ENCODE data around the gene GCNT2. TPM values are rescaled to one million over a fixed set of nuclear protein-coding genes. Genes with fewer than 3 reads are reported as not detected.

GCNT2 gene
- total RNA-seq, 1 donor from 2014 or later, result 37.1 TPM

GRCh38 chr6:10537726-10538125 lies 16.6 kb downstream of the GCNT2 start:
- DNase-seq (no peak), ATAC-seq (ENCODE audit: poor library complexity) (no peak)
- intact Hi-C loops (cut with DNase I), result no loop called here

- intact Hi-C loops (cut with DNase I), result no loop called here
Observed at GRCh38 chr6:10540073-10540746, 19.1 kb downstream of the GCNT2 start.

GRCh38 chr6:10541591-10541990 lies 20.4 kb downstream of the GCNT2 start:
- intact Hi-C loops (cut with DNase I), result no loop called here
- ATAC-seq (ENCODE audit: poor library complexity), result peak; percentile 13
- no peak for DNase-seq

More at GRCh38 chr6:10540073-10540746, 19.1 kb downstream of the GCNT2 start:
- ATAC-seq (ENCODE audit: poor library complexity) (no peak), DNase-seq (no peak)

GRCh38 chr6:10542213-10542612 lies 21.1 kb downstream of the GCNT2 start:
- intact Hi-C loops (cut with DNase I), result no loop called here
- no peak for ATAC-seq (ENCODE audit: poor library complexity)
- DNase-seq, result no peak

- no peak for DNase-seq
- intact Hi-C loops (cut with DNase I), result no loop called here
- peak; percentile 19 for ATAC-seq (ENCODE audit: poor library complexity)
Observed at GRCh38 chr6:10543488-10543887, 22.3 kb downstream of the GCNT2 start.

GRCh38 chr6:10545482-10545881 lies 24.3 kb downstream of the GCNT2 start:
- ATAC-seq (ENCODE audit: poor library complexity), result no peak
- no peak for DNase-seq
- intact Hi-C loops (cut with DNase I), result no loop called here

- DNase-seq (no peak), ATAC-seq (ENCODE audit: poor library complexity) (peak; percentile 70)
- intact Hi-C loops (cut with DNase I), result no loop called here
Observed at GRCh38 chr6:10547809-10548208, 26.7 kb downstream of the GCNT2 start.

- DNase-seq (no peak), ATAC-seq (ENCODE audit: poor library complexity) (no peak)
- intact Hi-C loops (cut with DNase I), result no loop called here
Observed at GRCh38 chr6:10550764-10551163, 29.6 kb downstream of the GCNT2 start.

GRCh38 chr6:10552270-10552810 lies 31.2 kb downstream of the GCNT2 start:
- DNase-seq, result no peak
- intact Hi-C loops (cut with DNase I), result no loop called here
- no peak for ATAC-seq (ENCODE audit: poor library complexity)

- no peak for ATAC-seq (ENCODE audit: poor library complexity)
- intact Hi-C loops (cut with DNase I), result no loop called here
- DNase-seq, result no peak
Observed at GRCh38 chr6:10553871-10554270, 32.7 kb downstream of the GCNT2 start.

- ATAC-seq (ENCODE audit: poor library complexity) (no peak), DNase-seq (no peak)
- intact Hi-C loops (cut with DNase I), result no loop called here
Observed at GRCh38 chr6:10554826-10555225, 33.7 kb downstream of the GCNT2 start.

- intact Hi-C loops (cut with DNase I), result no loop called here
- DNase-seq (peak; percentile 83), ATAC-seq (ENCODE audit: poor library complexity) (peak; percentile 90)
Observed at GRCh38 chr6:10555625-10556309, 34.6 kb downstream of the GCNT2 start.

GRCh38 chr6:10556589-10556988 lies 35.4 kb downstream of the GCNT2 start:
- intact Hi-C loops (cut with DNase I), result no loop called here
- ATAC-seq (ENCODE audit: poor library complexity), result no peak
- DNase-seq, result no peak

- no peak for DNase-seq
- no peak for ATAC-seq (ENCODE audit: poor library complexity)
- intact Hi-C loops (cut with DNase I), result no loop called here
Observed at GRCh38 chr6:10556992-10557391, 35.8 kb downstream of the GCNT2 start.

GRCh38 chr6:10557913-10558312 lies 36.8 kb downstream of the GCNT2 start:
- intact Hi-C loops (cut with DNase I), result no loop called here
- DNase-seq (no peak), ATAC-seq (ENCODE audit: poor library complexity) (no peak)

- ATAC-seq (ENCODE audit: poor library complexity), result peak; percentile 43
- intact Hi-C loops (cut with DNase I), result no loop called here
Observed at GRCh38 chr6:10558565-10558964, 37.4 kb downstream of the GCNT2 start.

GRCh38 chr6:10559522-10560152 lies 38.5 kb downstream of the GCNT2 start:
- ATAC-seq (ENCODE audit: poor library complexity) (no peak), DNase-seq (no peak)
- intact Hi-C loops (cut with DNase I), result no loop called here

More at GRCh38 chr6:10558565-10558964, 37.4 kb downstream of the GCNT2 start:
- DNase-seq, result no peak

GRCh38 chr6:10561611-10562199 lies 40.6 kb downstream of the GCNT2 start:
- intact Hi-C loops (cut with DNase I), result no loop called here
- no peak for ATAC-seq (ENCODE audit: poor library complexity)

GRCh38 chr6:10564975-10565673 lies 44.0 kb downstream of the GCNT2 start:
- ATAC-seq (ENCODE audit: poor library complexity) (peak; percentile 64), DNase-seq (no peak)
- intact Hi-C loops (cut with DNase I), result no loop called here

More at GRCh38 chr6:10561611-10562199, 40.6 kb downstream of the GCNT2 start:
- no peak for DNase-seq
